Osteocyte (in vitro differentiated cells): Measurements from ENCODE around the gene ECE1. TPM values are rescaled to one million over a fixed set of nuclear protein-coding genes. Genes with fewer than 3 reads are reported as not detected.
A peak's percentile ranks its signal among the peaks of the same experiment; 100 is the strongest.
"Not testable (repeated sequence)": the region's sequence is repeated elsewhere in the genome, so short reads cannot be mapped to it uniquely, and the experiment has no call there.

Source experiments
- DNase-seq: peaks from one replicate; pipeline ENCODE4 v3.0.0; 2021; ENCODE audit warnings: mixed read lengths; ENCODE audit not compliant: unreplicated experiment; ENCODE audit errors: extremely low spot score
- H3K27ac Mint-ChIP-seq: one replicate; pipeline ENCODE4 v1.8.0; 2021; ENCODE audit warnings: mild to moderate bottlenecking, mixed read lengths; ENCODE audit not compliant: unreplicated experiment
- H3K27me3 Mint-ChIP-seq: one replicate; pipeline ENCODE4 v1.8.0; 2021; ENCODE audit warnings: mixed read lengths; ENCODE audit not compliant: unreplicated experiment
- H3K36me3 Mint-ChIP-seq: one replicate; pipeline ENCODE4 v1.8.0; 2021; ENCODE audit warnings: mixed read lengths; ENCODE audit not compliant: unreplicated experiment
- H3K4me1 Mint-ChIP-seq: one replicate; pipeline ENCODE4 v1.8.0; 2021; ENCODE audit warnings: mixed read lengths; ENCODE audit not compliant: unreplicated experiment
- H3K4me3 Mint-ChIP-seq: one replicate; pipeline ENCODE4 v1.8.0; 2021; ENCODE audit warnings: mild to moderate bottlenecking, moderate library complexity, mixed read lengths; ENCODE audit not compliant: unreplicated experiment
- H3K9me3 Mint-ChIP-seq: one replicate; pipeline ENCODE4 v1.8.0; 2021; ENCODE audit warnings: mixed read lengths; ENCODE audit not compliant: unreplicated experiment
- CTCF ChIP-seq: fragments of 200-600 bp; sonication (generic); IDR thresholded peaks from 2 replicates; pipeline ENCODE4 v1.5.0; 2021; ENCODE audit warnings: antibody characterized with exemption, mild to moderate bottlenecking, moderate library complexity
- total RNA-seq: library from RNA; stranded (reverse); gene quantifications from 2 replicates; pipeline ENCODE4 v1.2.1, GENCODE V29; 2021

Gene ECE1
- total RNA-seq, 1 donor from 2014 or later = 217 TPM

DNA sequence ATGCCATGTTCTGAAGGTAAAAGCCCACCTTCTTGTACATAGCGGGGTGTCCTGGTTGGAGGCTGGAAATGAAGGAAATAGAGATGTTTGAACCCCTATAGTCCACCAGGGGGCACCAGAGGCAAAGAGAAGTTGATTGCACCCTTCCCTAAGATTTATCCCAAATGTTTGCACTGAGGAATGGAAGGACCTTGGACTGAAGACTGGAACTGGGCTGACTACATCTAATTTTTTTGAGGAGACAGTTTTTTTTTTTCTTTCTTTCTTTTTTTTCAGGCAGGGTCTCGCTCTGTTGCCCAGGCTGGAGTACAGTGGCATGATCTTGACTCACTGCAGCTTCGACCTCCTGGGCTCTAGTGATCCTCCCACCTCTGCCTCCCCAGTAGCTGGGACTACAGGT lies 58.2 kb downstream of the ECE1 start:
- peak; percentile 80 for TF ChIP-seq CTCF
- Mint-ChIP-seq H3K9me3 (no peaks in the 10 kb centered on the region), H3K4me1 (peaks cover 4% of the 10 kb centered on the region), H3K4me3 (no peak overlapping the region), H3K27me3 (no peaks in the 10 kb centered on the region), H3K27ac (peak overlapping the region; percentile 34), H3K36me3 (peaks cover 49% of the 10 kb centered on the region)
- no peak for DNase-seq

DNA sequence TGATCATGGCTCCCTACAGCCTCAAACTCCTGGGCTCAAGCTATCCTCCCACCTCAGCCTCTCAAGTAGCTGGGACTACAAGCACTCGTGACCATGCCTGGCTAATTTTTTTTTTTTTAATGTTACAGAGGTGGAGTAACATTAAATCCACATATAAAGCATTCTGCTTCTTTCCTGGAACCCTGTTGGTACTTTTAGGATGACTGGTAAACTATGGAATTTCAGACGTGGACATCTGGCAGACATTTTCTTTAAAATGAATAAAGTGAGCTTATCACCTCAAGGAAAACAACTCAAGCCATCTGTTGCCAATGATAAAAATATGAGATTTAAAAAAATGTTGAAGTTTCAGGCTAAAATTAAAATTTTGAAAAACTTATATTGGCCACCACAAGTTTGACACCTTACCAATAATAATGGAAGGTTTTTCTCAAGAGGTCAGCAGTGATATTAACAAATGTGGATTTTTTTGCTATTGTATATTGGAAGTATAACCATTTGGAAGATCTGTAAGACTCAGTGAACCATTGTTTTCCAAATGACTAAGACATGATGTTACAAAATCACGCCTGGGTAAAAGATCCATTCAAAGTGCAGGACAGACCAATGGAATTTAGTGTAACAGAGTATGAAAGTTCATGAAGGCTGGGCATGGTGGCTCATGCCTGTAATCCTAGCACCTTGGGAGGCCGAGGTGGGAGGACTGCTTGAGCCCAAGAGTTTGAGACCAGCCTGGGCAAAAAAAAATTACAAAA lies 60.8 kb downstream of the ECE1 start:
- Mint-ChIP-seq H3K36me3 (peaks cover 47% of the 10 kb centered on the region), H3K27ac (peak overlapping the region; percentile 50), H3K4me1 (peaks cover 4% of the 10 kb centered on the region), H3K4me3 (no peak overlapping the region), H3K27me3 (no peaks in the 10 kb centered on the region), H3K9me3 (no peaks in the 10 kb centered on the region)
- DNase-seq = no peak
- TF ChIP-seq CTCF = no peak

GRCh38 chr1:21228224-21228623 lies 62.0 kb downstream of the ECE1 start:
- peaks cover 47% of the 10 kb centered on the region for H3K36me3 Mint-ChIP-seq
- H3K27ac Mint-ChIP-seq, H3K9me3 Mint-ChIP-seq: not testable (repeated sequence)

GRCh38 chr1:21225065-21225464 lies 65.2 kb downstream of the ECE1 start:
- Mint-ChIP-seq H3K9me3 (no peaks in the 10 kb centered on the region), H3K27me3 (no peaks in the 10 kb centered on the region), H3K36me3 (peaks cover 48% of the 10 kb centered on the region), H3K4me1 (peaks cover 4% of the 10 kb centered on the region), H3K27ac (no peak overlapping the region), H3K4me3 (no peak overlapping the region)
- TF ChIP-seq CTCF = no peak
- DNase-seq = no peak

More at GRCh38 chr1:21228224-21228623, 62.0 kb downstream of the ECE1 start:
- H3K4me1 Mint-ChIP-seq, H3K4me3 Mint-ChIP-seq, DNase-seq, H3K27me3 Mint-ChIP-seq: not testable (repeated sequence)

DNA sequence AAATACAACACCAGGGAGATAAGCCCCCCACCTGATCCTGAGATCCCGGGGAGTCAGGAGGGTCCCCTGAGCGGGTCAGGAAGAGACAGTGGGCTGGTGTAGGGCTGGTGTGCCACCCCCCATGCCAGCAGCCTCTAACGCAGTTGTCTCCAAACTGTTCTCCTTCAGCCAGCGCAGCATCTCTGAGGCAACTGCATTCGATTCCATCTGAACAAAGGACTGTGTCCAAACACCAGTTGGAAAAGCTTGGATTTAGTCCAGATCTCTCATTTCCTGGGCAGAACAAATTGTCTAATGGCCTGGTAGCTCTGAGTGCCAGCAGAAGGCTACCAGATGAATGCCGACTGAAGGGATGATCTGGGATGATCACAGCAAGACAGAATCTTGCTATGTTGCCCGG lies 69.4 kb downstream of the ECE1 start:
- TF ChIP-seq CTCF = no peak
- no peak overlapping the region for H3K4me3 Mint-ChIP-seq
- H3K36me3 Mint-ChIP-seq = peaks cover 30% of the 10 kb centered on the region
- no peaks in the 10 kb centered on the region for H3K27me3 Mint-ChIP-seq
- H3K4me1 Mint-ChIP-seq = no peaks in the 10 kb centered on the region
- no peak overlapping the region for H3K27ac Mint-ChIP-seq
- no peaks in the 10 kb centered on the region for H3K9me3 Mint-ChIP-seq
- no peak for DNase-seq
